HepG2 (cell line): ENCODE data around the gene LITAFD. TPM values are rescaled to one million over a fixed set of nuclear protein-coding genes. Genes with fewer than 3 reads are reported as not detected.

Experiments used
- AHR ChIP-seq: IDR thresholded peaks from 2 replicates; pipeline ENCODE4 v1.6.1; 2018; ENCODE audit warnings: missing genetic modification reagents, missing compliant biosample characterization
- CBX1 ChIP-seq: IDR thresholded peaks from one replicate; pipeline ENCODE4 v1.6.1; 2016; ENCODE audit warnings: antibody characterized with exemption, low read depth
- CBX2 ChIP-seq, 2 experiments: fragments of 200-600 bp in 1 of 2; sonication (generic); formaldehyde crosslinking in 1 of 2; IDR thresholded peaks; 2 replicates each; pipeline versions ENCODE4 v1.7.0 to v1.8.1; 2018 to 2022; ENCODE audit warnings: low read depth in 2 of 2, low read length in 1 of 2, mild to moderate bottlenecking in 1 of 2, missing genetic modification reagents in 1 of 2
- CENPT ChIP-seq: sonication (generic); formaldehyde crosslinking; IDR thresholded peaks from 2 replicates; pipeline ENCODE4 v1.8.0; 2022; ENCODE audit warnings: low read depth, mild to moderate bottlenecking, moderate library complexity, missing genetic modification reagents
- HMG20B ChIP-seq: conservative IDR thresholded peaks from 2 replicates; pipeline ENCODE4 v1.6.1; 2016; ENCODE audit warnings: missing genetic modification reagents, missing compliant biosample characterization
- NCOA1 ChIP-seq: sonication (generic); formaldehyde crosslinking; IDR thresholded peaks from 2 replicates; pipeline ENCODE4 v1.9.0; 2021; ENCODE audit warnings: missing genetic modification reagents
- NCOR1 ChIP-seq: fragments of 200-600 bp; sonication (generic); IDR thresholded peaks from 2 replicates; pipeline ENCODE4 v1.7.0; 2017; ENCODE audit warnings: antibody characterized with exemption, low read length, borderline replicate concordance
- POLR2AphosphoS2 ChIP-seq: IDR thresholded peaks from 2 replicates; pipeline ENCODE4 v1.6.1; 2011; ENCODE audit warnings: low read depth, low read length, improper control_type of control experiment
- SKI ChIP-seq: fragments of 450-650 bp; IDR thresholded peaks from one replicate; pipeline ENCODE4 v1.6.1; 2018; ENCODE audit warnings: mild to moderate bottlenecking; ENCODE audit not compliant: partially characterized antibody
- TAF1 ChIP-seq: sonication (generic); formaldehyde crosslinking; IDR thresholded peaks from 2 replicates; pipeline ENCODE4 v1.4.0; 2020; ENCODE audit warnings: missing genetic modification reagents
- TFAP4 ChIP-seq: sonication (generic); IDR thresholded peaks from 2 replicates; pipeline ENCODE4 v1.6.1; 2016; ENCODE audit warnings: low read depth, borderline replicate concordance
- ZC3H4 ChIP-seq: sonication (generic); formaldehyde crosslinking; IDR thresholded peaks from 2 replicates; pipeline ENCODE4 v1.4.0; 2020; ENCODE audit warnings: missing genetic modification reagents, borderline replicate concordance
- ZNF12 ChIP-seq: sonication (generic); formaldehyde crosslinking; IDR thresholded peaks from 2 replicates; pipeline ENCODE4 v1.5.0; 2020; ENCODE audit warnings: missing genetic modification reagents
- ZNF225 ChIP-seq: sonication (generic); formaldehyde crosslinking; IDR thresholded peaks from 2 replicates; pipeline ENCODE4 v1.4.0; 2020; ENCODE audit warnings: mild to moderate bottlenecking, missing genetic modification reagents
- ZNF274 ChIP-seq: sonication (generic); formaldehyde crosslinking; IDR thresholded peaks from 2 replicates; pipeline ENCODE4 v1.5.1; 2020; ENCODE audit warnings: mild to moderate bottlenecking, missing genetic modification reagents
- ZNF333 ChIP-seq: sonication (generic); formaldehyde crosslinking; IDR thresholded peaks from 2 replicates; pipeline ENCODE4 v1.4.0; 2020; ENCODE audit warnings: mild to moderate bottlenecking, missing genetic modification reagents, borderline replicate concordance
- ZNF354B ChIP-seq: sonication (generic); formaldehyde crosslinking; IDR thresholded peaks from 2 replicates; pipeline ENCODE4 v1.8.0; 2022; ENCODE audit warnings: mild to moderate bottlenecking, missing genetic modification reagents
- ZNF513 ChIP-seq: sonication (generic); formaldehyde crosslinking; conservative IDR thresholded peaks from 2 replicates; pipeline ENCODE4 v1.5.0; 2020; ENCODE audit warnings: missing genetic modification reagents
- ZNF552 ChIP-seq: sonication (generic); formaldehyde crosslinking; IDR thresholded peaks from 2 replicates; pipeline ENCODE4 v1.9.0; 2022; ENCODE audit warnings: missing genetic modification reagents, mild to moderate bottlenecking, borderline replicate concordance
- ZSCAN31 ChIP-seq: sonication (generic); formaldehyde crosslinking; IDR thresholded peaks from 2 replicates; pipeline ENCODE4 v1.5.0; 2020; ENCODE audit warnings: low read depth, mild to moderate bottlenecking, missing genetic modification reagents
- polyA plus RNA-seq, 8 experiments: library from polyadenylated mRNA; depleted of rRNA in 3 of 8; stranded (reverse) in 7 of 8; unstranded in 1 of 8; fragments of >200 nt; fragmentation: Illumina TruSeq in 4 of 8; extraction: Trizol in 4 of 8; gene quantifications; 2 replicates each; pipeline versions ENCODE4 v1.2.1 to v1.2.3, GENCODE V29; 2011 to 2016; ENCODE audit warnings: low read depth in 4 of 8, missing spikeins in 1 of 8, mixed read lengths in 1 of 8; ENCODE audit not compliant: insufficient read depth in 1 of 8
- total RNA-seq, 5 experiments: library from RNA; depleted of rRNA; stranded (reverse); fragments of >200 nt; fragmentation: Illumina TruSeq; extraction: Trizol; gene quantifications; 2 replicates each; pipeline ENCODE4 v1.2.3, GENCODE V29; 2016; ENCODE audit warnings: low read depth in 1 of 5
- TF ChIP-seq, protein P1 (sequence below): sonication (generic); formaldehyde crosslinking; IDR thresholded peaks from 2 replicates; pipeline ENCODE4 v1.5.0; 2020; ENCODE audit warnings: missing genetic modification reagents
- TF ChIP-seq, protein P2 (sequence below): sonication (generic); formaldehyde crosslinking; IDR thresholded peaks from 2 replicates; pipeline ENCODE4 v1.8.0; 2022; ENCODE audit warnings: missing genetic modification reagents, mild to moderate bottlenecking, moderate library complexity, borderline replicate concordance
- TF ChIP-seq, protein P3 (sequence below): sonication (generic); formaldehyde crosslinking; IDR thresholded peaks from 2 replicates; pipeline ENCODE4 v1.4.0; 2020; ENCODE audit warnings: mild to moderate bottlenecking, missing genetic modification reagents

The LITAFD gene
- total and polyA plus RNA-seq, 2 of the 13 experiments (the other 11 are each of a cell fraction or from before 2014, with no cell fraction given) = not detected

- TF ChIP-seq, protein P1, sequence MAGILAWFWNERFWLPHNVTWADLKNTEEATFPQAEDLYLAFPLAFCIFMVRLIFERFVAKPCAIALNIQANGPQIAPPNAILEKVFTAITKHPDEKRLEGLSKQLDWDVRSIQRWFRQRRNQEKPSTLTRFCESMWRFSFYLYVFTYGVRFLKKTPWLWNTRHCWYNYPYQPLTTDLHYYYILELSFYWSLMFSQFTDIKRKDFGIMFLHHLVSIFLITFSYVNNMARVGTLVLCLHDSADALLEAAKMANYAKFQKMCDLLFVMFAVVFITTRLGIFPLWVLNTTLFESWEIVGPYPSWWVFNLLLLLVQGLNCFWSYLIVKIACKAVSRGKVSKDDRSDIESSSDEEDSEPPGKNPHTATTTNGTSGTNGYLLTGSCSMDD (CRISPR knock-in tag) = no peak
- peak; percentile 93; the same call in 1 of the 2 replicates for TF ChIP-seq NCOR1
- peak; percentile 73 for TF ChIP-seq AHR (CRISPR knock-in tag)
- TF ChIP-seq ZNF12 = peak; percentile 81
- TF ChIP-seq TFAP4 = 0 out of 2 replicates have a peak, but pooled peaks have one; percentile 31
- TF ChIP-seq ZSCAN31 (CRISPR knock-in tag) = peak; percentile 83
- TF ChIP-seq ZNF513 = no peak; the same call in 1 of the 2 replicates
- no peak for TF ChIP-seq NCOA1
- TF ChIP-seq POLR2AphosphoS2 = no peak; the same call in 1 of the 2 replicates
- TF ChIP-seq CENPT = peak; percentile 57; the same call in 1 of the 2 replicates
- TF ChIP-seq, protein P2, sequence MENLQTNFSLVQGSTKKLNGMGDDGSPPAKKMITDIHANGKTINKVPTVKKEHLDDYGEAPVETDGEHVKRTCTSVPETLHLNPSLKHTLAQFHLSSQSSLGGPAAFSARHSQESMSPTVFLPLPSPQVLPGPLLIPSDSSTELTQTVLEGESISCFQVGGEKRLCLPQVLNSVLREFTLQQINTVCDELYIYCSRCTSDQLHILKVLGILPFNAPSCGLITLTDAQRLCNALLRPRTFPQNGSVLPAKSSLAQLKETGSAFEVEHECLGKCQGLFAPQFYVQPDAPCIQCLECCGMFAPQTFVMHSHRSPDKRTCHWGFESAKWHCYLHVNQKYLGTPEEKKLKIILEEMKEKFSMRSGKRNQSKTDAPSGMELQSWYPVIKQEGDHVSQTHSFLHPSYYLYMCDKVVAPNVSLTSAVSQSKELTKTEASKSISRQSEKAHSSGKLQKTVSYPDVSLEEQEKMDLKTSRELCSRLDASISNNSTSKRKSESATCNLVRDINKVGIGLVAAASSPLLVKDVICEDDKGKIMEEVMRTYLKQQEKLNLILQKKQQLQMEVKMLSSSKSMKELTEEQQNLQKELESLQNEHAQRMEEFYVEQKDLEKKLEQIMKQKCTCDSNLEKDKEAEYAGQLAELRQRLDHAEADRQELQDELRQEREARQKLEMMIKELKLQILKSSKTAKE (CRISPR knock-in tag) = peak; percentile 99
- TF ChIP-seq, protein P3, sequence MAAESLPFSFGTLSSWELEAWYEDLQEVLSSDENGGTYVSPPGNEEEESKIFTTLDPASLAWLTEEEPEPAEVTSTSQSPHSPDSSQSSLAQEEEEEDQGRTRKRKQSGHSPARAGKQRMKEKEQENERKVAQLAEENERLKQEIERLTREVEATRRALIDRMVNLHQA (CRISPR knock-in tag) = no peak
- peak; percentile 50 for TF ChIP-seq ZC3H4
- TF ChIP-seq ZNF354B = 0 out of 2 replicates have a peak, but pooled peaks have one; percentile 40
- TF ChIP-seq TAF1 (CRISPR knock-in tag) = no peak; the same call in none of the 2 replicates
- TF ChIP-seq SKI = peak; percentile 100
- no peak for TF ChIP-seq ZNF333
- TF ChIP-seq ZNF552 = peak; percentile 85; the same call in 1 of the 2 replicates
- 0 out of 2 replicates have a peak, but pooled peaks have one; percentile 45 for TF ChIP-seq ZNF225 (CRISPR knock-in tag)
- TF ChIP-seq CBX2 (IDR thresholded peaks at IDR 0.05; ENCODE audit: low read depth, low read length) = no peak
- TF ChIP-seq CBX2 (CRISPR knock-in tag; IDR thresholded peaks at IDR 0.05; ENCODE audit: low read depth) = no peak
- TF ChIP-seq HMG20B = peak; percentile 89
- TF ChIP-seq CBX1 = no peak
- TF ChIP-seq ZNF274 (CRISPR knock-in tag) = peak; percentile 98
Observed at GRCh38 chr16:8850279-8850885, 31.8 kb upstream of the LITAFD start (continued).
